B cell (primary cell): ENCODE results near the gene SMIM26. TPM values are rescaled to one million over a fixed set of nuclear protein-coding genes. Genes with fewer than 3 reads are reported as not detected.

Experiments used
- ATAC-seq: fragments of 200-7000 bp; cut with Tn5 transposase; one replicate; pipeline ENCODE4 v1.10.0; 2021; ENCODE audit warnings: low read depth, mild to moderate bottlenecking, moderate number of reproducible peaks, moderate library complexity
- CTCF ChIA-PET: fragments of 350-600 bp; sonication (Branson Sonifier 250); formaldehyde crosslinking; loops from one replicate; lab custom pipeline; 2021; ENCODE audit warnings: antibody characterized with exemption, inconsistent platforms; lab: Charles Lee
- POLR2A ChIA-PET: fragments of 350-600 bp; sonication (Branson Sonifier 250); formaldehyde crosslinking; loops from one replicate; lab custom pipeline; 2021; ENCODE audit warnings: antibody characterized with exemption; lab: Charles Lee
- DNase-seq: peaks from one replicate; pipeline ENCODE4 v3.0.0; 2013
- H2AFZ ChIP-seq: 2 replicates; pipeline ENCODE4 v1.6.1; 2012; ENCODE audit warnings: mild to moderate bottlenecking, low read depth, low read length; ENCODE audit not compliant: insufficient read depth, poor library complexity, severe bottlenecking
- H3K27ac ChIP-seq, 2 donors: 1 replicate in 1 of 2; 2 replicates in 1 of 2; pipeline ENCODE4 v1.5.1; 2012 to 2013; ENCODE audit warnings: low read length in 2 of 2, mild to moderate bottlenecking in 2 of 2, moderate library complexity in 1 of 2
- H3K27me3 ChIP-seq, 4 experiments: fragments of 200-600 bp in 1 of 4; sonication (generic) in 1 of 4; replicated peaks in 1 of 4; 1 replicate in 2 of 4; 2 replicates in 2 of 4; pipeline versions ENCODE4 v1.6.1 to v1.7.0; 2013 to 2016; ENCODE audit warnings: low read length in 3 of 4, mild to moderate bottlenecking in 2 of 4, mixed read lengths in 1 of 4, moderate library complexity in 1 of 4; ENCODE audit not compliant: insufficient read depth in 4 of 4, control insufficient read depth in 3 of 4; ENCODE audit errors: control extremely low read depth in 1 of 4
- H3K36me3 ChIP-seq, 2 experiments: replicated peaks in 1 of 2; 1 replicate in 1 of 2; 2 replicates in 1 of 2; pipeline versions ENCODE4 v1.6.1 to v1.7.1; 2013; ENCODE audit warnings: low read length in 1 of 2; ENCODE audit not compliant: insufficient read depth in 2 of 2, control insufficient read depth in 1 of 2; ENCODE audit errors: control extremely low read depth in 1 of 2, extremely low read depth in 1 of 2
- H3K4me1 ChIP-seq, 2 donors: fragments of 200-600 bp in 1 of 2; sonication (generic) in 1 of 2; 1 replicate in 1 of 2; 2 replicates in 1 of 2; pipeline versions ENCODE4 v1.5.1 to v1.6.1; 2013 to 2017; ENCODE audit warnings: low read length in 2 of 2; ENCODE audit not compliant: control insufficient read depth in 2 of 2, insufficient read depth in 2 of 2
- H3K4me2 ChIP-seq: replicated peaks from 2 replicates; pipeline ENCODE3; 2012; ENCODE audit warnings: mild to moderate bottlenecking, low read depth, low read length; ENCODE audit not compliant: poor library complexity, severe bottlenecking
- H3K4me3 ChIP-seq, 5 experiments: fragments of 200-600 bp in 1 of 5; sonication (generic) in 1 of 5; 1 replicate in 3 of 5; 2 replicates in 2 of 5; pipeline versions ENCODE4 v1.5.1 to v1.7.0; 2011 to 2016; ENCODE audit warnings: low read length in 4 of 5, mild to moderate bottlenecking in 4 of 5, low read depth in 2 of 5, control low read depth in 1 of 5, moderate library complexity in 1 of 5; ENCODE audit not compliant: insufficient read depth in 1 of 5; ENCODE audit errors: control extremely low read depth in 1 of 5, extremely low read depth in 1 of 5
- H3K79me2 ChIP-seq: fragments of 200-600 bp; sonication (generic); one replicate; pipeline ENCODE4 v1.6.0; 2016; ENCODE audit warnings: low read length; ENCODE audit not compliant: control insufficient read depth, insufficient read depth
- H3K9ac ChIP-seq: fragments of 200-600 bp; sonication (generic); 2 replicates; pipeline ENCODE4 v1.6.1; 2017; ENCODE audit warnings: mild to moderate bottlenecking, low read length, moderate library complexity
- H3K9me3 ChIP-seq, 3 donors: one replicate each; pipeline versions ENCODE4 v1.6.1 to v1.7.1; 2013; ENCODE audit warnings: low read length in 2 of 3; ENCODE audit not compliant: control insufficient read depth in 2 of 3, insufficient read depth in 1 of 3; ENCODE audit errors: control extremely low read depth in 1 of 3
- H4K20me1 ChIP-seq: 2 replicates; pipeline ENCODE4 v1.6.0; 2012; ENCODE audit warnings: mild to moderate bottlenecking, low read length; ENCODE audit not compliant: insufficient read depth, control insufficient read depth, poor library complexity, severe bottlenecking
- H3K27ac Mint-ChIP-seq: one replicate; pipeline ENCODE4 v1.8.0; 2021; ENCODE audit warnings: mixed read lengths
- H3K27me3 Mint-ChIP-seq: one replicate; pipeline ENCODE4 v1.8.0; 2021; ENCODE audit warnings: mixed read lengths
- H3K4me1 Mint-ChIP-seq: one replicate; pipeline ENCODE4 v1.8.0; 2021; ENCODE audit warnings: mixed read lengths
- H3K4me3 Mint-ChIP-seq: one replicate; pipeline ENCODE4 v1.8.0; 2021; ENCODE audit warnings: mixed read lengths
- H3K9me3 Mint-ChIP-seq: one replicate; pipeline ENCODE4 v1.8.0; 2022; ENCODE audit warnings: mixed read lengths; ENCODE audit not compliant: insufficient read depth
- EZH2 ChIP-seq: IDR thresholded peaks from 2 replicates; pipeline ENCODE4 v1.6.1; 2012; ENCODE audit warnings: borderline replicate concordance, low read depth, mild to moderate bottlenecking, moderate library complexity, low read length; ENCODE audit not compliant: insufficient read depth, poor library complexity, severe bottlenecking
- WGBS: methylation state at CpG from one replicate; pipeline ENCODE4 v1.1.5; 2013; ENCODE audit warnings: missing lambda C conversion rate; ENCODE audit not compliant: insufficient coverage; 5-methylcytosine and 5-hydroxymethylcytosine counted together
- intact Hi-C: fragments of 100-400 bp; cut with micrococcal nuclease; formaldehyde crosslinking; loops from one replicate; pipeline ENCODE4 v1.10.0; 2022
- polyA plus RNA-seq: library from polyadenylated mRNA; depleted of rRNA; stranded (reverse); fragments of >200 nt; gene quantifications from 2 replicates; pipeline ENCODE4 v1.2.3, GENCODE V29; 2012
- total RNA-seq, 2 donors: library from RNA; stranded (reverse); fragments of 120-200 nt in 1 of 2; gene quantifications; 1 replicate in 1 of 2; 2 replicates in 1 of 2; pipeline versions ENCODE4 v1.2.3 to v1.2.4, GENCODE V29; 2013 to 2022
- TF ChIP-seq, protein P1 (sequence below): fragments of 200-600 bp; IDR thresholded peaks from one replicate; pipeline ENCODE4 v1.8.0; 2022; ENCODE audit warnings: antibody characterized with exemption, mild to moderate bottlenecking

Gene SMIM26
- total and polyA plus RNA-seq, 2 donors (not counting 1 experiment from before 2014, with no cell fraction given): 47.7 to 100 TPM

DNA sequence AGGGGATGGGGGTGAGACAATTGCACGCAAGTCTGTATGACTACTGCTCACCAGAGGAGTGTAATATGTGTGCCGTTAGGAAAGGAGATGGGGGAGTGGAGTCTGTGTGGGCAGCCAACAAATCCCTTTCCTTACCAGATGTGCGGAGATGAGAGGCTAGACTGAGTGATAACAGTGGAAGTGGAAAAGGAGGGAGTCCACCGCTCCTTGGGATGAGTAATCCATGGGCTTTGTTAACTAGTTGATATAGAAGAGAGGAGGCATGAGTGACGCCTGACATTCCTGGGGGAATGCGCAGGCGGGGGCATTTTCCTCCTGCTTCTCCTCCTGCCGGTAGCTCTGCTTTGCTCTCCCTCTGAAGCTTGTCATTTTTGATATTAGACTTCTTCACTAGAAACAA, 13.5 kb upstream of the SMIM26 start:
- intact Hi-C loops: no loop called here
- no peaks in the 10 kb centered on the region for H3K4me1 ChIP-seq
- H3K9me3 Mint-ChIP-seq: no peaks in the 10 kb centered on the region
- no peak for TF ChIP-seq EZH2
- TF ChIP-seq, protein P1, sequence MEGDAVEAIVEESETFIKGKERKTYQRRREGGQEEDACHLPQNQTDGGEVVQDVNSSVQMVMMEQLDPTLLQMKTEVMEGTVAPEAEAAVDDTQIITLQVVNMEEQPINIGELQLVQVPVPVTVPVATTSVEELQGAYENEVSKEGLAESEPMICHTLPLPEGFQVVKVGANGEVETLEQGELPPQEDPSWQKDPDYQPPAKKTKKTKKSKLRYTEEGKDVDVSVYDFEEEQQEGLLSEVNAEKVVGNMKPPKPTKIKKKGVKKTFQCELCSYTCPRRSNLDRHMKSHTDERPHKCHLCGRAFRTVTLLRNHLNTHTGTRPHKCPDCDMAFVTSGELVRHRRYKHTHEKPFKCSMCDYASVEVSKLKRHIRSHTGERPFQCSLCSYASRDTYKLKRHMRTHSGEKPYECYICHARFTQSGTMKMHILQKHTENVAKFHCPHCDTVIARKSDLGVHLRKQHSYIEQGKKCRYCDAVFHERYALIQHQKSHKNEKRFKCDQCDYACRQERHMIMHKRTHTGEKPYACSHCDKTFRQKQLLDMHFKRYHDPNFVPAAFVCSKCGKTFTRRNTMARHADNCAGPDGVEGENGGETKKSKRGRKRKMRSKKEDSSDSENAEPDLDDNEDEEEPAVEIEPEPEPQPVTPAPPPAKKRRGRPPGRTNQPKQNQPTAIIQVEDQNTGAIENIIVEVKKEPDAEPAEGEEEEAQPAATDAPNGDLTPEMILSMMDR: no peak
- H3K36me3 ChIP-seq: peaks cover 9 to 38% of the 10 kb centered on the region in 2 experiments
- no peak overlapping the region for H3K27ac Mint-ChIP-seq
- no peak overlapping the region for H3K4me2 ChIP-seq
- DNase-seq: no peak
- H2AFZ ChIP-seq: no peak overlapping the region
- no peak overlapping the region for H3K9ac ChIP-seq
- no peaks in the 10 kb centered on the region for H3K4me1 Mint-ChIP-seq
- H3K27me3 ChIP-seq: no peaks in the 10 kb centered on the region
- no peaks in the 10 kb centered on the region for H3K79me2 ChIP-seq
- 93% methylated on average over 3 of the region's 8 CpGs for WGBS
- ChIA-PET CTCF (no interaction called here), POLR2A (no interaction called here)
- no peak overlapping the region for H3K27ac ChIP-seq
- no peaks in the 10 kb centered on the region for H4K20me1 ChIP-seq
- no peaks in the 10 kb centered on the region for H3K27me3 Mint-ChIP-seq
- no peak for ATAC-seq
- H3K4me3 Mint-ChIP-seq: no peak overlapping the region
- no peaks in the 10 kb centered on the region for H3K9me3 ChIP-seq
- no peak overlapping the region for H3K4me3 ChIP-seq

DNA sequence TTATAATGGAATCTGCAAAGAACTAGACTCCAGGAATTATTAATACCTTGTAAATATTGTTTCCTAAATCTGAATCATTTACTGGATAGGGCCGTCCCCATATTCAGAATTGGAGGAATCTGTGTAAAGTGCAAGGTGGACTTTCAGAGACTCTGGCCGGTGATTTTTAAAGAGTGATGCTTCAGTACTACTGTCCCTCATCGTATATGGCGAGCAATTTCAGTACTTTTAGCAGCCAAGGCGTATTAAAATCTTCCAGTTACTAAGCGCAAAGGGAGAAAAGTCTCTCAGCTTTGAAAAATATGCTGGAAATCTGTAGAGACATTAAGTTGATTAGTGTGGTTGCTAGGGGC, 483 bp downstream of the SMIM26 start:
- ChIA-PET CTCF (no interaction called here), POLR2A (interaction anchor here (1.9 kb wide), 1 partner anchor 61 kb away, joined by 6 read pairs; the partner anchor contains the start of gene SEC23B)
- DNase-seq (no peak), ATAC-seq (peak; percentile 3)
- Mint-ChIP-seq H3K9me3 (peaks cover 3% of the 10 kb centered on the region), H3K27ac (peak overlapping the region; percentile 97), H3K4me3 (peak overlapping the region; percentile 99), H3K27me3 (no peaks in the 10 kb centered on the region), H3K4me1 (peaks cover 18% of the 10 kb centered on the region)
- Histone ChIP-seq H3K27me3 (no peaks in the 10 kb centered on the region), H3K9me3 (peaks cover 0 to 4% (median 0%) of the 10 kb centered on the region in 3 donors), H3K9ac (peak overlapping the region; percentile 95), H3K36me3 (peaks cover 0 to 16% of the 10 kb centered on the region in 2 experiments), H3K4me2 (peak overlapping the region; percentile 83), H3K27ac (peak overlapping the region; percentile 84 to 91), H3K4me3 (peak overlapping the region; percentile 67 to 88 (median 80)), H4K20me1 (no peaks in the 10 kb centered on the region), H2AFZ (peak overlapping the region; percentile 95), H3K79me2 (peaks cover 18% of the 10 kb centered on the region), H3K4me1 (peaks cover 12 to 13% of the 10 kb centered on the region in 2 donors)
- 12% methylated on average over 4 of the region's 6 CpGs for WGBS
- TF ChIP-seq, protein P1: no peak
- TF ChIP-seq EZH2: no peak
- intact Hi-C loops: loop anchor here (1.0 to 10.0 kb wide), 9 partner anchors 20 to 1485 kb away; partner anchors contain the start of genes CFAP61, CRNKL1, DZANK1 and MGME1
